Measurements from ENCODE around the gene DNAAF8.
"Not testable (repeated sequence)": the region's sequence is repeated elsewhere in the genome, so short reads cannot be mapped to it uniquely, and the experiment has no call there.

Gene DNAAF8

GRCh38 chr16:4780235-4780634, 45.9 kb downstream of the DNAAF8 start:
- no peak for DNase-seq (ENCODE audit: low read depth in 2 of 3, low spot score in 1 of 3)

- no peak for DNase-seq (ENCODE audit: low read depth in 2 of 3, low spot score in 1 of 3)
Observed at GRCh38 chr16:4783251-4783950, 49.1 kb downstream of the DNAAF8 start.

GRCh38 chr16:4783951-4784336, 49.6 kb downstream of the DNAAF8 start:
- DNase-seq (ENCODE audit: low read depth in 2 of 3, low spot score in 1 of 3), result no peak

- DNase-seq (ENCODE audit: low read depth in 2 of 3, low spot score in 1 of 3), result not testable (repeated sequence)
Observed at GRCh38 chr16:4784444-4784987, 50.2 kb downstream of the DNAAF8 start.

DNA sequence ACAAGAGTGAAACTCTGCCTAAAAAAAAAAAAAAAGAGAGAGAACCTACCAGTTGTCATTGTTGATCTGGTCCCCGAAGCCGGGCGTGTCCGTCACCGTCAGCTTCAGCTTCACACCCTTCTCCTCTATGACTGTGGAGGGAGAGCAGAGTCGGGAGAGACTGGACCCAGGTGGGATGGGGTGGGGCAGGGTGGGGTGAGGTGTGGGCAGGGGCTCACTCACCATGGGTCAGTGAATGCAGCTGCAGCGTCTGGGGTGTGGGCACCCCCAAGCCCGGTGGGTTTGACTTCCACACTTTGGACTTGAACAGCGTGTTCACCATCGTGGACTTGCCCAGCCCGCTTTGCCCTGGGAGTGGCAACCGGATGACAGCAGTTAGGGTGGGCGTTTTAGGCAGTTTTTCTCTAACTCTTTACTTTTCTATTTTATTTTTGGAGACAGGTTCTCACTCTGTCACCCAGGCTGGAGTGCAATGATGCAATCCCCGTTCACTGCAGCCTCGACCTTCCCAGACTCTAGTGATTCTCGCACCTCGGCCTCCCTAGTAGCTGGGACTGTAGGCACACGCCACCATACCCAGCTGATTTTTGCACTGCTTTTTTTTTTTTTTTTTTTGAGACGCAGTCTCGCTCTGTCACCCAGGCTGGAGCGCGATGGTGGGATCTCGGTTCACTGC, 51.6 kb downstream of the DNAAF8 start:
- DNase-seq (ENCODE audit: low read depth in 2 of 3, low spot score in 1 of 3), result no peak

DNA sequence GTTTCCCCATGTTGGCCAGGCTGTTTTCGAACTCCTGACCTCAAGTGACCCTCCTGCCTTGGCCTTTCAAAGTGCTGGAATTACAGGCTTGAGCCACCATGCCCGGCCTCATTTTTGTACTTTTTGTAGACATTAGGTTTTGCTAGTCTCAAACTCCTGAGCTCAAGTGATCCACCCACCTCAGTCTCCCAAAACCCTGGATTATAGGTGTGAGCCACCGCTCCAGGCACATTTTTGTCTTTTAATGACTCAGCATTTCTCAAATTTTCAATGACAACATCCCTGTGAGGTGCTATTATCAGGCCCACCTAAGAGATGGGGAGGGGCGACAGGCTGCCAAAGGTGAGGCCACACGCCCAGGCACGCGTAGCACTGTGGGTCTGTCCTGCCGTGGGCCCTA, 52.7 kb downstream of the DNAAF8 start:
- DNase-seq (ENCODE audit: low read depth in 2 of 3, low spot score in 1 of 3), result no peak

GRCh38 chr16:4787627-4788482, 53.5 kb downstream of the DNAAF8 start, which contains the start of gene SEPTIN12:
Gene SEPTIN12, minus strand, starts transcription at chr16:4788345. Its CDS starts 700 bp downstream, at chr16:4787645.
- no peak for DNase-seq (ENCODE audit: low read depth in 2 of 3, low spot score in 1 of 3)

DNA sequence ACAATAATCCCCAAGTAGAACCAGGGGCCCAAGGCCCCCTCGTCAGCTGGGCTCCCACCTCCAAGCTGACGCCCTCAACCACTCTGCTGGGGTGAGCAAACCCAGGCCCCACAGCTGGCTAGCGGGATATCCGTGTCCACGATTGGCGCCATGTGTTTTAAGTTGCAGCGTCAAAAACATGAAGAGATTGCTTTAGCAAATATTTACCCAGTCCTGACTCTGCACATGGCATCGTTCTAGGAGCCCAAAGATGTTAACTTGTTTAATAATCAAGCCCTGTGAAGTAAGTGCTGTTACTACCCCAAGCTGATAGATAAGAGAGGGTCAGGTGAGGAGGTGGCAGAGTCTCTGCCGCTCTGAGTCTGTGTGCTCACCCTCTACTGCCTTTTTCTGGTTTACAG, 54.2 kb downstream of the DNAAF8 start:
- DNase-seq (ENCODE audit: low read depth in 2 of 3, low spot score in 1 of 3), result no peak

DNA sequence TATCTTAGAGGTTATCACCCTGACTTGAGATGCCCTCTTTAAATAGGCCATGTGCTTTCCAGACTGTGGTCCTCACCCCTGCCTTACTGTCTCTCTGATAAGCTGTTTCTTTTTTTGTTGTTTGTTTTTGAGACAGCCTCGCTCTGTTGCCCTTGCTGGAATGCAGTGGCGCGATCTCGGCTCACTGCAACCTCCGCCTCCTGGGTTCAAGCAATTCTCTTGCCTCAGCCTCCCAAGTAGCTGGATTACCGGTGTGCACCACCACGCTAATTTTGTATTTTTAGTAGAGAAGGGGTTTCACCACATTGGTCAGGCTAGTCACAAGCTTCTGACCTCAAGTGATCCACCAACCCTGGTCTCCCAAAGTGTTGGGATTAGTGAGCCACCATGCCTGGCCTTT, 54.6 kb downstream of the DNAAF8 start:
- no peak for DNase-seq (ENCODE audit: low read depth in 2 of 3, low spot score in 1 of 3)

DNA sequence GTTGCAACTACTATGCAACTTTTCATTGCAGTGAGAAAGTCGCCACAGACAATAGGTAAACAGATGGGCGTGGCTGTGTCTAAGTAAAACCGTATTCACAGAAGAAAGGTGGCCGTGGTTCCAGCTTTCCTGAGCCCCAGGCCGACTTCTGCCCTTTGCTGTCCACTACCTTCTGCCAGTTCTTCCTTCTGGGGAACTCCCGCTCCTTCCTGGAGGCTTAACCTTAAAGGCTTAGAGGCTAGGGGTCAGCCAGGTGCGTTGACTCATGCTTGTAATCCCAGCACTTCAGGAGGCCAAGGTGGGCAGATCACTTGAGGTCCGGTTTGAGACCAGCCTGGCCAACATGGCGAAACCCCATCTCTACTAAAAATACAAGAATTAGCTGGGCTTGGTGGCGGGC, 55.9 kb downstream of the DNAAF8 start:
- no peak for DNase-seq (ENCODE audit: low read depth in 2 of 3, low spot score in 1 of 3)

GRCh38 chr16:4790871-4791270, 56.5 kb downstream of the DNAAF8 start:
- no peak for DNase-seq (ENCODE audit: low read depth in 2 of 3, low spot score in 1 of 3)

DNA sequence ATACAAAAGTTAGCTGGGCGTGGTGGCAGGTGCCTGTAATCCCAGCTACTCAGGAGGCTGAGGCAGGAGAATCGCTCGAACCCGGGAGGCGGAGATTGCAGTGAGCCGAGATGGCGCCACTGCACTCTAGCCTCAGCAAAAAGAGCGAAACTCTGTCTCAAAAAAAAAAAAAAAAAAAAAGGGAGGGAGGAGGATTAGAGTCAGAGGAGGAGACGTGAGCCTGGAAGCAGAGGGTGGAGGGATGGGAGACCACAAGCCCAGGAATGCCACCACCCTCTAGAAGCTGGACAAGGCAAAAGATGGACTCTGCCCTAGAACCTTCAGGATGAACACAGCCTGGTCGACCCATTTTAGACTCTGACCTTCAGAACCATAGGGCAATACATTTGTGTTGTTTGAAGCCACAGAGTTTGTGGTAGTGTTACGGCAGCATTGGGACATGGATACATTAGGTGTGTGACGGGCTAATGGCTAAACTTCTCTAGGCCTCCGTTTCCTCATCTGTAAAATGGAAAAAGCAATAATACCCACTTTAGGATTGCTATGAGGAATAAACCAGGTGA, 58.7 kb downstream of the DNAAF8 start:
- no peak for DNase-seq (ENCODE audit: low read depth in 2 of 3, low spot score in 1 of 3)

DNA sequence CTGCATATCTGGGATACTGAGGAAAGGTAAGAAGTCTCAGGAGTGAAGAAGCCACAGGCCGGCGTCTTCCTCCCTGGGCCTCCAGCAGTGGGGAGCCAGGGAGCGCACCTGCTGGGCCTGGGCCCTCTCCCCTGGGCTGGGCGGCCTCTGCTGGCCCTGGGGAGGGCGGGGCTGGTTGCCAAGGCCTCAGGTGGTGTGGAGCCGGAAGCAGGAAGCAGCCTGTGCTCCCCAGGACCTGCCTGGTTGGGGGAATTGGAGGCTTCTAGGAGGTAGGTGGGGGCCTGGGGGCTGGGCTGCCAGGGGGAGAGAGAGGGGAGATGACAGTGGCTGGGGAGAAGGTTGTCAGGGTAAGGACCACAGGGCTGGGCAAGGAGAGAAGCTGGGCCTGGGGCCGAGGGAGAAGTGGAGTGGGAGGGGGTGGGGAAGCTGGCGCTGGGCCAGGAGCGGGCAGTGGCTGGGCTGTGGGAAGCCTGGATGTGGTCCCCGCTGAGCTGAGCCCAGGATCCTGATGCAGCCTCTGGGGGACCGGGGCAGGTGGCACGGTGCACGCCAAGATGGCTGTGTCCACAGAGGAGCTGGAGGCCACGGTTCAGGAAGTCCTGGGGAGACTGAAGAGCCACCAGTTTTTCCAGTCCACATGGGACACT, 61.0 kb downstream of the DNAAF8 start, which contains the start of gene SMIM22:
SMIM22 (plus strand) TSS at position 189 of the 647 bp plus-strand sequence; CDS start at position 555, 366 bp downstream.
- DNase-seq (ENCODE audit: low read depth in 2 of 3, low spot score in 1 of 3), result no peak

DNA sequence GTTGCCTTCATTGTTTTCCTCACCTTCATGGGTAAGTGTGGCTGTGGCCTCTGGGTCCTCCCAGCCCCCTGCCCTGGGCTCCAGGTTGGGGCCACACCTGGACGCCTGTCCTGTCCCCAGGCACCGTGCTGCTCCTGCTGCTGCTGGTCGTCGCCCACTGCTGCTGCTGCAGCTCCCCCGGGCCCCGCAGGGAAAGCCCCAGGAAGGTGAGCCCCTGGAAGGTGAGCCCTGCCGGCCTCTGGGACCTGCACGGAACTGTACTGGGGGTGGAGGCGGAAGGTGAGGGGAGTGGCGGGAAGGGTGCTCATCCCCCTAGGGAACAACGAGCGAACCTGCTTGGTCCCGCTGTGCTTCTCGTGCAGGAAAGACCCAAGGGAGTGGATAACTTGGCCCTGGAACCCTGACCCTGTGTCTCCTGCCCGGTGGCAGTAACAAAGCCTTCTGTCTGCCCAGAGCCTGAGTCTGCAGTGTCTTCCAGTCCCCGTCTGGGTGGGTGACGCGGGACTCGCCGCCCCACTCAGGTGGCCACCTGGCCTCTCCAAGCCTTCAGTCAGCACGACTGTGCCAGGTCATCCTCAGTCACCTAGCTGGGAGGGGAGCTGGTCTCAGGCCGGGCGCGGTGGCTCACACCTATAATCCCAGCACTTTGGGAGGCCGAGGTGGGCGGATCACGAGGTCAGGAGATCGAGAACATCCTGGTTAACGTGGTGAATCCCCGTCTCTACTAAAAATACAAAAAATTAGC, 61.7 kb downstream of the DNAAF8 start:
- no peak for DNase-seq (ENCODE audit: low read depth in 2 of 3, low spot score in 1 of 3)

- DNase-seq (ENCODE audit: low read depth in 2 of 3, low spot score in 1 of 3), result no peak
Observed at GRCh38 chr16:4796982-4797804, 62.9 kb downstream of the DNAAF8 start.

DNA sequence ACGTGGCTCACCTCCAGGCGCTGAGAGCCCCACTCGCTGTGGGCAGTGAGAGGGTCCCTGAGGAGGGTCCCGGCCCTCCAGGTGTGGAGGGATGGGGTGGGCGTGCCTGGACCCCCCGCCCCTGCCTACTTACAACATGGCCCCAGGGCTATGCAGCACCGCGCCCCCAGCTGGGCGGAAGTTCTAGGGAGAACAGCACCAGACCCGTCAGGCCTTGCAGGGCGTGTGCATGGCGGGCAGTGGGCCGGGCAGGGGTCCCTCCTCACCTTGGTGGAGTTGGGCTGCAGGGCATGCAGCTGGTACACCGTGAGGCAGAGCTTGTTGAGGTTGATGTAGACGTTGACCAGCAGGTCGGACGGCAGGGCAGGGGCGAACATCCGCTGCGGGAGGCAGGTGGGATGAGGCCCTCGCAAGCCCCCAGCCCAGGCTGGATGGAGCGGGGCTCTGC, 63.5 kb downstream of the DNAAF8 start:
- no peak for DNase-seq (ENCODE audit: low read depth in 2 of 3, low spot score in 1 of 3)

- no peak for DNase-seq (ENCODE audit: low read depth in 2 of 3, low spot score in 1 of 3)
Observed at GRCh38 chr16:4798456-4798855, 64.1 kb downstream of the DNAAF8 start.
